DND-41 (cell line): Measurements from ENCODE around the gene CCDC154.

ENCODE experiments used
- EZH2 ChIP-seq: IDR thresholded peaks from 3 replicates; pipeline ENCODE4 v1.6.1; 2012; ENCODE audit warnings: borderline replicate concordance, low read depth, mild to moderate bottlenecking, moderate library complexity, low read length, inconsistent platforms; ENCODE audit not compliant: severe bottlenecking
- TF ChIP-seq, protein P1 (sequence below): IDR thresholded peaks from 2 replicates; pipeline ENCODE4 v1.5.1; 2012; ENCODE audit warnings: borderline replicate concordance, low read length, moderate library complexity, mild to moderate bottlenecking; ENCODE audit not compliant: poor library complexity, severe bottlenecking; ENCODE audit errors: extremely low read depth

DNA sequence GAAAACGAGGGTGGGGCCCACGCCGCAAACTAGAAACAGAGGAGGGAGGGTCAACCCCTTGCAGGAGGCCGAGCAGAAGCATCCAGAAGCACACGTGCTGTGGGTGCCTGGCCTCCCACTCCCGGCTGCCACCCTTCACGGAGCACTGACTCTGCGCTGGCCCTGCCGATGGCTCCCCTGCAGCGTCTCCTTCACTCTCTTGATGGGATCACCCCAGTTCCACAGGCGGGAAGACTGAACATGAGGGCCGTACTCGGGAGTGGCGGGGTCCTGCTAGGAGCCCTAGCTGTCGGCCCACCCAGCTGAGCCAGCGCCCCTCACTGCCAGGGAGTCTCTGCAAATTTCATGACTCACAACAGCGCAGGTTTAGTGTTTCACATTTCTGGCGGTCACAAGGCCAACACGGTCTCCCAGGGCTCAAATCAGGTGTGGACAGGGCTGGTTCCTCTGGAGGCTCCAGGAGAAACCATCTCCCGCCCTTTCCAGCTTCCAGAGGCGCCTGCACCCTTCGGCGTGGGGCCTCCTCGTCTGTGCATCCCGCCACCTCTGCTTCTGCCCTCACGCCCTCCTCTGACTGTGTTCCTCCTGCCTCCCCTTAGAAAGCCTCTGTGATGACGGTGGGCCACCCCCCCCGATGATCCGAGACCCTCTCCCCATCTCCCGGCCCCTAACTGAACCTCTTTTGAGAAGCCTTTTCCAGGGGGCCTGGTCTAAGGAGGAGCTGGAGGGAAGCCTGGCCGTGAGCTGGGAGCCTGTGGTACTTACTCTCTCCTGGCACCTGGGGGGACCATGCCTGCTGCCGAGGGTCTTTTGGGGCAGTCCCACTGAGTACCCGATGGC, 42.4 kb upstream of the CCDC154 start:
- no peak for TF ChIP-seq EZH2
- TF ChIP-seq, protein P1, sequence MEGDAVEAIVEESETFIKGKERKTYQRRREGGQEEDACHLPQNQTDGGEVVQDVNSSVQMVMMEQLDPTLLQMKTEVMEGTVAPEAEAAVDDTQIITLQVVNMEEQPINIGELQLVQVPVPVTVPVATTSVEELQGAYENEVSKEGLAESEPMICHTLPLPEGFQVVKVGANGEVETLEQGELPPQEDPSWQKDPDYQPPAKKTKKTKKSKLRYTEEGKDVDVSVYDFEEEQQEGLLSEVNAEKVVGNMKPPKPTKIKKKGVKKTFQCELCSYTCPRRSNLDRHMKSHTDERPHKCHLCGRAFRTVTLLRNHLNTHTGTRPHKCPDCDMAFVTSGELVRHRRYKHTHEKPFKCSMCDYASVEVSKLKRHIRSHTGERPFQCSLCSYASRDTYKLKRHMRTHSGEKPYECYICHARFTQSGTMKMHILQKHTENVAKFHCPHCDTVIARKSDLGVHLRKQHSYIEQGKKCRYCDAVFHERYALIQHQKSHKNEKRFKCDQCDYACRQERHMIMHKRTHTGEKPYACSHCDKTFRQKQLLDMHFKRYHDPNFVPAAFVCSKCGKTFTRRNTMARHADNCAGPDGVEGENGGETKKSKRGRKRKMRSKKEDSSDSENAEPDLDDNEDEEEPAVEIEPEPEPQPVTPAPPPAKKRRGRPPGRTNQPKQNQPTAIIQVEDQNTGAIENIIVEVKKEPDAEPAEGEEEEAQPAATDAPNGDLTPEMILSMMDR: no peak
